ENCODE data around the gene POP4. TPM values are rescaled to one million over a fixed set of nuclear protein-coding genes. Genes with fewer than 3 reads are reported as not detected.

POP4 gene
- total and polyA plus RNA-seq, 9 of the 15 experiments (the other 6 are each of a cell fraction or from before 2014, with no cell fraction given) = 42.1 to 128 (median 99.0) TPM

DNA sequence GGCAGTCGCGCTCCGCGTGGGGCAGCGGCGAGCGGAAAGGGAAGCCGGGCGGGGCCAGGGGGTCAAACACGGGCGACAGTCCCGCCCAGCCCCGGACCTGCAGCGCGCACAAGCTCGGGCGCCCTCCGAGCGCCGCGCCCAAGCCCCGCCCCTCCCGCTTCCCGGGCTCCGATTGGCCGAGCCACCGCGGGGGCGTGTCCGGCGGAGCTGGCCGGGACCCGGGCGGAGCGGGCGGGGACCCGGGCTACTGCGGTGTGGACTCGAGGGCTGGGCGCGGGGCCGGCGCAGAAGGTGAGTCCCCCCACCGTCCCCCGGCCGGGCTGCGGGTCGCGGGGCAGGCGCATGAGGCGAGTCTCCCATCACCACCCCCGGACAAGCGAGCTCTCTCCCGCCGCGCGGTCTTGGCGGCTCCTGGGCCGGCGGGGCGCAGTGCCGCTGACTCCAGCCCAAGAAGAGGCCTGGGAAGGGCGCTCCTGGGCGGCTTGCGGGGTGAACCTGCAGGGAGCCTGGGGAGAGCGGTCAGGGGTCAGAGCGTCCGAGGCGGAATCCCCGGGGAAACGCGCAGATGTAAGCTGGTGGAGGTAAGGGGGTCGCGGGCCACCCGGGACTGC lies 59.2 kb downstream of the POP4 start, which contains the start of gene PLEKHF1 (continued):
- TF ChIP-seq, protein P1, sequence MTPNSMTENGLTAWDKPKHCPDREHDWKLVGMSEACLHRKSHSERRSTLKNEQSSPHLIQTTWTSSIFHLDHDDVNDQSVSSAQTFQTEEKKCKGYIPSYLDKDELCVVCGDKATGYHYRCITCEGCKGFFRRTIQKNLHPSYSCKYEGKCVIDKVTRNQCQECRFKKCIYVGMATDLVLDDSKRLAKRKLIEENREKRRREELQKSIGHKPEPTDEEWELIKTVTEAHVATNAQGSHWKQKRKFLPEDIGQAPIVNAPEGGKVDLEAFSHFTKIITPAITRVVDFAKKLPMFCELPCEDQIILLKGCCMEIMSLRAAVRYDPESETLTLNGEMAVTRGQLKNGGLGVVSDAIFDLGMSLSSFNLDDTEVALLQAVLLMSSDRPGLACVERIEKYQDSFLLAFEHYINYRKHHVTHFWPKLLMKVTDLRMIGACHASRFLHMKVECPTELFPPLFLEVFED (CRISPR knock-in tag; conservative IDR thresholded peaks at IDR 0.05) = no peak
- TF ChIP-seq, protein P2, sequence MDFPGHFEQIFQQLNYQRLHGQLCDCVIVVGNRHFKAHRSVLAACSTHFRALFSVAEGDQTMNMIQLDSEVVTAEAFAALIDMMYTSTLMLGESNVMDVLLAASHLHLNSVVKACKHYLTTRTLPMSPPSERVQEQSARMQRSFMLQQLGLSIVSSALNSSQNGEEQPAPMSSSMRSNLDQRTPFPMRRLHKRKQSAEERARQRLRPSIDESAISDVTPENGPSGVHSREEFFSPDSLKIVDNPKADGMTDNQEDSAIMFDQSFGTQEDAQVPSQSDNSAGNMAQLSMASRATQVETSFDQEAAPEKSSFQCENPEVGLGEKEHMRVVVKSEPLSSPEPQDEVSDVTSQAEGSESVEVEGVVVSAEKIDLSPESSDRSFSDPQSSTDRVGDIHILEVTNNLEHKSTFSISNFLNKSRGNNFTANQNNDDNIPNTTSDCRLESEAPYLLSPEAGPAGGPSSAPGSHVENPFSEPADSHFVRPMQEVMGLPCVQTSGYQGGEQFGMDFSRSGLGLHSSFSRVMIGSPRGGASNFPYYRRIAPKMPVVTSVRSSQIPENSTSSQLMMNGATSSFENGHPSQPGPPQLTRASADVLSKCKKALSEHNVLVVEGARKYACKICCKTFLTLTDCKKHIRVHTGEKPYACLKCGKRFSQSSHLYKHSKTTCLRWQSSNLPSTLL (IDR thresholded peaks at IDR 0.05) = no peak
- TF ChIP-seq ATF1 (CRISPR knock-in tag; IDR thresholded peaks at IDR 0.05) = 0 out of 2 replicates have a peak, but pooled peaks have one; percentile 25
- peak; percentile 50 for TF ChIP-seq ATF1 (tag; IDR thresholded peaks at IDR 0.05)
- TF ChIP-seq PURB (CRISPR knock-in tag; IDR thresholded peaks at IDR 0.05; ENCODE audit: low read depth) = no peak
- TF ChIP-seq ZNF586 (CRISPR knock-in tag; conservative IDR thresholded peaks at IDR 0.05) = no peak
- TF ChIP-seq, protein P3, sequence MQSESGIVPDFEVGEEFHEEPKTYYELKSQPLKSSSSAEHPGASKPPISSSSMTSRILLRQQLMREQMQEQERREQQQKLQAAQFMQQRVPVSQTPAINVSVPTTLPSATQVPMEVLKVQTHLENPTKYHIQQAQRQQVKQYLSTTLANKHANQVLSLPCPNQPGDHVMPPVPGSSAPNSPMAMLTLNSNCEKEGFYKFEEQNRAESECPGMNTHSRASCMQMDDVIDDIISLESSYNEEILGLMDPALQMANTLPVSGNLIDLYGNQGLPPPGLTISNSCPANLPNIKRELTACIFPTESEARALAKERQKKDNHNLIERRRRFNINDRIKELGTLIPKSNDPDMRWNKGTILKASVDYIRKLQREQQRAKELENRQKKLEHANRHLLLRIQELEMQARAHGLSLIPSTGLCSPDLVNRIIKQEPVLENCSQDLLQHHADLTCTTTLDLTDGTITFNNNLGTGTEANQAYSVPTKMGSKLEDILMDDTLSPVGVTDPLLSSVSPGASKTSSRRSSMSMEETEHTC (IDR thresholded peaks at IDR 0.05) = no peak
- no peak for TF ChIP-seq ZNF785 (CRISPR knock-in tag; IDR thresholded peaks at IDR 0.05)
- TF ChIP-seq ZBTB1 (CRISPR knock-in tag; IDR thresholded peaks at IDR 0.05; ENCODE audit: borderline replicate concordance, low read depth) = no peak
- TF ChIP-seq ZNF384 (IDR thresholded peaks at IDR 0.05; ENCODE audit: low read depth, low read length) = no peak
- TF ChIP-seq ZNF696 (CRISPR knock-in tag; conservative IDR thresholded peaks at IDR 0.05) = no peak
- TF ChIP-seq, protein P4, sequence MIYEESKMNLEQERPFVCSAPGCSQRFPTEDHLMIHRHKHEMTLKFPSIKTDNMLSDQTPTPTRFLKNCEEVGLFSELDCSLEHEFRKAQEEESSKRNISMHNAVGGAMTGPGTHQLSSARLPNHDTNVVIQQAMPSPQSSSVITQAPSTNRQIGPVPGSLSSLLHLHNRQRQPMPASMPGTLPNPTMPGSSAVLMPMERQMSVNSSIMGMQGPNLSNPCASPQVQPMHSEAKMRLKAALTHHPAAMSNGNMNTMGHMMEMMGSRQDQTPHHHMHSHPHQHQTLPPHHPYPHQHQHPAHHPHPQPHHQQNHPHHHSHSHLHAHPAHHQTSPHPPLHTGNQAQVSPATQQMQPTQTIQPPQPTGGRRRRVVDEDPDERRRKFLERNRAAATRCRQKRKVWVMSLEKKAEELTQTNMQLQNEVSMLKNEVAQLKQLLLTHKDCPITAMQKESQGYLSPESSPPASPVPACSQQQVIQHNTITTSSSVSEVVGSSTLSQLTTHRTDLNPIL (CRISPR knock-in tag; IDR thresholded peaks at IDR 0.05) = no peak
- TF ChIP-seq MEIS2 (IDR thresholded peaks at IDR 0.05; ENCODE audit: partially characterized antibody) = no peak
- no peak for TF ChIP-seq ZFP30 (CRISPR knock-in tag; IDR thresholded peaks at IDR 0.05; ENCODE audit: borderline replicate concordance)
- TF ChIP-seq CHCHD3 (CRISPR knock-in tag; IDR thresholded peaks at IDR 0.05) = no peak
- TF ChIP-seq, protein P5, sequence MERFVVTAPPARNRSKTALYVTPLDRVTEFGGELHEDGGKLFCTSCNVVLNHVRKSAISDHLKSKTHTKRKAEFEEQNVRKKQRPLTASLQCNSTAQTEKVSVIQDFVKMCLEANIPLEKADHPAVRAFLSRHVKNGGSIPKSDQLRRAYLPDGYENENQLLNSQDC (CRISPR knock-in tag; IDR thresholded peaks at IDR 0.05) = no peak
- no peak for TF ChIP-seq STAT5B (CRISPR knock-in tag; IDR thresholded peaks at IDR 0.05)
- TF ChIP-seq CBX3 (IDR thresholded peaks at IDR 0.05; ENCODE audit: borderline replicate concordance in 1 of 2, low read length in 2 of 2) = no peak
- no peak for TF ChIP-seq FOXJ2 (tag; IDR thresholded peaks at IDR 0.05)
- TF ChIP-seq NR2C1 (IDR thresholded peaks at IDR 0.05) = no peak
- no peak for TF ChIP-seq NR2C1 (tag; IDR thresholded peaks at IDR 0.05)
- TF ChIP-seq CBX1 (IDR thresholded peaks at IDR 0.05; ENCODE audit: low read depth) = peak; percentile 15; the same call in 1 of the 2 replicates
- TF ChIP-seq POLR3A (IDR thresholded peaks at IDR 0.05; ENCODE audit: borderline replicate concordance, extremely low read depth, insufficient read depth, insufficient read length) = no peak
- peak; percentile 88 for TF ChIP-seq HMGN3 (IDR thresholded peaks at IDR 0.05; ENCODE audit: borderline replicate concordance, extremely low read depth, insufficient read length, low read depth, low read length)

All from K562 (cell line).